BJ (cell line): ENCODE data around the gene SLC16A5. TPM values are rescaled to one million over a fixed set of nuclear protein-coding genes. Genes with fewer than 3 reads are reported as not detected.
"Not testable (repeated sequence)": the region's sequence is repeated elsewhere in the genome, so short reads cannot be mapped to it uniquely, and the experiment has no call there.

Experiments used
- CTCF ChIA-PET: fragments of 350-600 bp; formaldehyde crosslinking; extraction: SDS; loops from one replicate; lab custom pipeline; 2021; ENCODE audit warnings: antibody characterized with exemption, inconsistent platforms; lab: Yijun Ruan, JAX
- POLR2A ChIA-PET: fragments of 300-600 bp; sonication (Branson Sonifier 250); formaldehyde crosslinking; extraction: SDS; loops from one replicate; lab custom pipeline; 2021; ENCODE audit warnings: antibody characterized with exemption; lab: Charles Lee
- DNase-seq: peaks from one replicate; pipeline ENCODE4 v3.0.0-alpha.2; 2011; ENCODE audit warnings: low read depth
- H3K27me3 ChIP-seq: 2 replicates; pipeline ENCODE4 v1.6.0; 2011; ENCODE audit warnings: low read length; ENCODE audit not compliant: control insufficient read depth, insufficient read depth
- H3K36me3 ChIP-seq: 2 replicates; pipeline ENCODE4 v1.5.1; 2011; ENCODE audit warnings: low read length; ENCODE audit not compliant: control insufficient read depth, insufficient read depth
- H3K4me3 ChIP-seq: 2 replicates; pipeline ENCODE4 v1.5.1; 2011; ENCODE audit warnings: low read depth, mild to moderate bottlenecking, control low read depth, low read length
- polyA minus RNA-seq: library from RNA; depleted of rRNA, polyadenylated mRNA; stranded (reverse); fragments of >200 nt; gene quantifications from 2 replicates; pipeline ENCODE4 v1.2.3, GENCODE V29; 2011; rRNA and poly(A)+ RNA removed
- polyA plus RNA-seq: library from polyadenylated mRNA; depleted of rRNA; stranded (reverse); fragments of >200 nt; gene quantifications from 2 replicates; pipeline ENCODE4 v1.2.3, GENCODE V29; 2011; rRNA removed
- TF ChIP-seq, protein P1 (sequence below): IDR thresholded peaks from 2 replicates; pipeline ENCODE4 v1.5.1; 2011; ENCODE audit warnings: low read depth, mild to moderate bottlenecking, control low read depth, inconsistent platforms, low read length, moderate library complexity; ENCODE audit not compliant: insufficient read depth

Gene SLC16A5, protein sequence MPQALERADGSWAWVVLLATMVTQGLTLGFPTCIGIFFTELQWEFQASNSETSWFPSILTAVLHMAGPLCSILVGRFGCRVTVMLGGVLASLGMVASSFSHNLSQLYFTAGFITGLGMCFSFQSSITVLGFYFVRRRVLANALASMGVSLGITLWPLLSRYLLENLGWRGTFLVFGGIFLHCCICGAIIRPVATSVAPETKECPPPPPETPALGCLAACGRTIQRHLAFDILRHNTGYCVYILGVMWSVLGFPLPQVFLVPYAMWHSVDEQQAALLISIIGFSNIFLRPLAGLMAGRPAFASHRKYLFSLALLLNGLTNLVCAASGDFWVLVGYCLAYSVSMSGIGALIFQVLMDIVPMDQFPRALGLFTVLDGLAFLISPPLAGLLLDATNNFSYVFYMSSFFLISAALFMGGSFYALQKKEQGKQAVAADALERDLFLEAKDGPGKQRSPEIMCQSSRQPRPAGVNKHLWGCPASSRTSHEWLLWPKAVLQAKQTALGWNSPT
- polyA plus RNA-seq (8.7 and 18.3 TPM in 2 replicates), polyA minus RNA-seq (12.5 and 12.8 TPM in 2 replicates)

DNA sequence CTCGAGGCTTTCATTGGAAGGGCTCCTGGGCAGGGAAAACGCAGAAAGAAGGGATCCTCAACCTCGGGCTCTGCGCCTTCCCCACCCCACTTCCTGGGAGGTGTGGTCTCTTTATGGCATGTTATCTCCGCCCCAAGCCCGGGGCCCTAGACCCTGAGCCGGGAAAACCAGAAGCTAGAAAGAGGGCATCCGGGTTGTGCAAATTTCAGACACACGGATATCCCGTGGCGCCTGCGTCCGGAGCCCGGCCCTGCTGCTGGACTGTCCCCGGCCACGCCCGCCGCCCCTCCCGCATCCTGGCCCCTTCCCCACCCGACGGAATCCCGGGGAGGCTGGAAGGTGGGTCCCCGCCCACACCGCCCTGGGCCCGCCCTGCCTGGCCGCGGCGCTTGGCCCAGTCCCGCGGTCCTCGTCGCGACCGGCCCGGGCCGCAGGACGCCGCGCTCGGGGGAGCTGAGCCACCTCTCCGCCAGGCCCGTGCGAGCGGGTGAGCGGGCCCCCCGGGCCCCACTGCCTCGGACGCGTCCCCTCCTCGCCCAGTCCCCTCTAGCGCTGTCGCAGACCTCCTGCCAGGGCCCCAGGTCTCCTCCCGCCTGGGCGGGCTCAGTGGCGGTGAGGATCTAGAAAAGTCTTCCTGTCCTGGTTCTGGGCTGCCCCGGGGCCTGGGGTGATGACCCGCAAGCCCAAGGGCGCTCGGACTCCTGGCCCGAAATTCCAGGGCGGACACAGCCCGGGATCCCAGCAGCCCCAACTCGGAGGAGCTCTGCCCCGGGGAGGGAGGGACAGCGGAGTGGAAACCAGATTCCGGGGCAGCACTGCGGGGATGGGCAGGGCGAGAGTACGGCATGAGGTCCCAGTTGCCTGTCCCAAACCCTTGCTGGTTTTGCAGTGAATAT, at the start of gene SLC16A5:
SLC16A5 (plus strand) TSS at position 397 of the 896 bp plus-strand sequence. CDS start 5,683 bp downstream, outside the sequence.
- ChIA-PET POLR2A (interaction anchor here (0.5 to 1.3 kb wide), 5 partner anchors 9 to 114 kb away, joined by 3 to 8 read pairs (median 5); no protein-coding TSS in a partner anchor), CTCF (interaction anchor here (0.5 to 1.4 kb wide), 10 partner anchors 10 to 114 kb away, joined by 3 to 7 read pairs (median 4); partner anchors contain the start of gene NT5C)

DNA sequence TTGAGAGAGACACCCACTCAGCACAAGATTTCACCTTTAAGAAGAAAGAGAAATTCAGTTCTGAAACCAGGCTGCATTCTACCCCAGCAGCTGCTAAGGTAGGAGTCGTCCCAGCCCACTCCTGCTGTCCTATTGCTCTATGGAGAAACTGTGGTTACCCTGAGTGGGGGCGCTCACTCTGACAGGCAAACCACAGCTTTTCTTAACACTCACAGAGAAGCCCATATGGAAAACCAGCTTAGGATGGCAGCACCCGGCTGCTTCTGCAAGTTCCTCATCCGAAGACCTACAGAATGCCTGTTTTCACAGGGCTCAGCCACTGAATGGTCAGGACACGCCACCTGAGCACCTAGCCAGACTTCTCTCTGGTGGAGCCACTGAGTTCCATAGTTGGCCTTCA, 48.5 kb upstream of the SLC16A5 start:
- CTCF ChIA-PET = interaction anchor here (1.1 to 1.5 kb wide), 2 partner anchors 66 to 77 kb away, joined by 3 read pairs; no protein-coding TSS in a partner anchor

More for the DNA sequence above, at the start of gene SLC16A5:
- H3K36me3 ChIP-seq = no peaks in the 10 kb centered on the region
- H3K4me3 ChIP-seq = peak within 1 kb of the TSS; percentile 69
- peak; percentile 72 for DNase-seq
- H3K27me3 ChIP-seq = no peaks in the 10 kb centered on the region
- TF ChIP-seq, protein P1, sequence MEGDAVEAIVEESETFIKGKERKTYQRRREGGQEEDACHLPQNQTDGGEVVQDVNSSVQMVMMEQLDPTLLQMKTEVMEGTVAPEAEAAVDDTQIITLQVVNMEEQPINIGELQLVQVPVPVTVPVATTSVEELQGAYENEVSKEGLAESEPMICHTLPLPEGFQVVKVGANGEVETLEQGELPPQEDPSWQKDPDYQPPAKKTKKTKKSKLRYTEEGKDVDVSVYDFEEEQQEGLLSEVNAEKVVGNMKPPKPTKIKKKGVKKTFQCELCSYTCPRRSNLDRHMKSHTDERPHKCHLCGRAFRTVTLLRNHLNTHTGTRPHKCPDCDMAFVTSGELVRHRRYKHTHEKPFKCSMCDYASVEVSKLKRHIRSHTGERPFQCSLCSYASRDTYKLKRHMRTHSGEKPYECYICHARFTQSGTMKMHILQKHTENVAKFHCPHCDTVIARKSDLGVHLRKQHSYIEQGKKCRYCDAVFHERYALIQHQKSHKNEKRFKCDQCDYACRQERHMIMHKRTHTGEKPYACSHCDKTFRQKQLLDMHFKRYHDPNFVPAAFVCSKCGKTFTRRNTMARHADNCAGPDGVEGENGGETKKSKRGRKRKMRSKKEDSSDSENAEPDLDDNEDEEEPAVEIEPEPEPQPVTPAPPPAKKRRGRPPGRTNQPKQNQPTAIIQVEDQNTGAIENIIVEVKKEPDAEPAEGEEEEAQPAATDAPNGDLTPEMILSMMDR = no peak

DNA sequence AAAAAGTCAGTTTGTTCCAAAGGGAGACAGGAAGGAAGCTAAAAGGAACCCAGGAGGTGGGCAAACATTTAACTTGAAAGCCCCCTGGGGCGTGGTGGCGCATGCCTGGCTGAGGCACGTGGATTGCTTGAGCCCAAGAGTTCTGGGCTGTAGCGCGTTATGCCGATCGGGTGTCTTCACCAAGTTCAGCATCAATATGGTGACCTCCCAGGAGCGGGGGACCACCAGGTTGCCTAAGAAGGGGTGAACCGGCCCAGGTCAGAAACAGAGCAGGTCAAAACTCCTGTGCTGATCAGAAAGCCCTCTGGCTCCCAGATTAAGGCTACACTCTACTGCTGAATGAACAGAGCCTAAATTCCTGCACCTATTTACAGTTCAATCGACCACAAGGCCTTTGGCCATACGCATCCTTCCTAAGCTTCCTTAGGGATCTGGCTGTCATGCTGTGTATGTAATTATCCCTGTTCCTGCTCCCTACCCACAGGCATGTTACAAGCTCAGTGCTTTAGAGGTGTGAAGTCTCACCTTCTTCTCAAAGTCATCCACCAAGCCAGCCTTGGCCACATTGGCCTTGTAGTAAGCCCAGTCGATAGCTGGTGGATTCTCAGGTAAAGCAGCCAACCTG, 46.0 kb upstream of the SLC16A5 start:
- ChIA-PET CTCF (interaction anchor here (0.6 to 1.8 kb wide), 6 partner anchors 19 to 137 kb away, joined by 3 to 4 read pairs (median 3); partner anchors contain the start of gene NT5C), POLR2A (no interaction called here)
- DNase-seq = no peak
- no peak overlapping the region for H3K4me3 ChIP-seq
- H3K27me3 ChIP-seq = no peaks in the 10 kb centered on the region
- peaks cover 15% of the 10 kb centered on the region for H3K36me3 ChIP-seq
- TF ChIP-seq, protein P1 = no peak

More for the DNA sequence above, 48.5 kb upstream of the SLC16A5 start:
- POLR2A ChIA-PET = no interaction called here
- H3K27me3 ChIP-seq = no peaks in the 10 kb centered on the region
- H3K4me3 ChIP-seq = no peak overlapping the region
- TF ChIP-seq, protein P1 = no peak
- DNase-seq = no peak
- peaks cover 15% of the 10 kb centered on the region for H3K36me3 ChIP-seq

DNA sequence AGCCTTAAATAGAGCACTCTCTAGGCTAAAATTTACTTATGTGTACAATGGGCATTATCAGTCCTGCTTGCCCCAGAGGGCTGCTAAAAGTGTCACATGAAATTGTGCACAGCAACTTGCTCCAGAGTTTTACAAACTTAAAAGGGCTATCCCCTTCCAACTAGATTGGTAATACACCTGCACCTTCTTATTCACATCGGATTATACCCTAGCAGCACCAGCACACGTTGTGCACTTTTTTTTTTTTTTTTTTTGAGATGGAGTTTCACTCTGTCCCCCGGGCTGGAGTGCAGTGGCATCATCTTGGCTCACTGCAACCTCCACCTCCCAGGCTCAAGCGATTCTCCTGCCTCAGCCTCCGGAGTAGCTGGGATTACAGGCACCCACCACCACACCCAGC, 44.0 kb upstream of the SLC16A5 start:
- H3K27me3 ChIP-seq, POLR2A ChIA-PET, CTCF ChIA-PET, DNase-seq, H3K4me3 ChIP-seq: not testable (repeated sequence)
- peaks cover 14% of the 10 kb centered on the region for H3K36me3 ChIP-seq

DNA sequence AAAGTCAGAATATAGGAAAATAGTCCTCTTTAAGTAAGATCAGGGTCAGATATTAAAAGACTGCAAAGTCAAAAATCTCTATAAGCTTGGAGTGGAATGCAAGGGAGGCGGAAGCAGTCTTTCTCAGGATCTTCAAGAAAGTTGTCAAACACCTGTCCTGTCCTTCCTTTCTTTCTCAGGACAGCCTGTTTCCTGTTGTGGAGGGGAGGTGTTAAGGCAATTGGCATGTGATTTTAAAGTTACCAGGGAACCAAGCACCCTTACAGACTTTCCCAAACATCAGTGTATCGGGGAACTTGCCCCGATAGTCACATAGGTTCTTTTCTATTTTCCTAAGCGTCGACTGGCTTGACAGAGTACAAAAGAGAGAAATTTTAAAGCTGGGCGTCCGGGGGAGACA, 43.0 kb upstream of the SLC16A5 start:
- H3K36me3 ChIP-seq = peaks cover 12% of the 10 kb centered on the region
- ChIA-PET CTCF (no interaction called here), POLR2A (no interaction called here)
- no peaks in the 10 kb centered on the region for H3K27me3 ChIP-seq
- no peak for DNase-seq
- TF ChIP-seq, protein P1 = no peak
- no peak overlapping the region for H3K4me3 ChIP-seq

DNA sequence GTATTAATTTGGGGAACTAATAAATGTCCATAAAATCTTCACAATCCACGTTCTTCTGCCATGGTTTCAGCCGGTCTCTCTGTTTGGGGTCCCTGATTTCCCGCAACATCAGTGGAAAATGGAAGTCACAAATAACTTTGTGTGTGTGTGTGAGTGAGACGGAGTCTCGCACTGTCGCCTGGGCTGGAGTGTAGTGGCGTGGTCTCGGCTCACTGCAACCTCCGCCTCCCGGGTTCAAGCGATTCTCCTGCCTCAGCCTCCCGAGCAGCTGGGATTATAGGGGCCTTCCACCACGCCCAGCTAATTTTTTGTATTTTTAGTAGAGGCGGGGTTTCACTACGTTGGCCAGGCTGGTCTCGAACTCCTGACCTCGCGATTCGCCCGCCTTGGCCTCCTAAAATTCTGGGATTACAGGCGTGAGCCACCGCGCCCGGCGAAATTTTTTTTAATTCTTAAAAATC, 41.8 kb upstream of the SLC16A5 start:
- H3K36me3 ChIP-seq, POLR2A ChIA-PET, H3K27me3 ChIP-seq, DNase-seq: not testable (repeated sequence)
- H3K4me3 ChIP-seq = peak overlapping the region; percentile 100
- CTCF ChIA-PET = interaction anchor here (1.2 to 2.0 kb wide), 2 partner anchors 84 to 88 kb away, joined by 4 to 6 read pairs; no protein-coding TSS in a partner anchor
